CD1c-positive myeloid dendritic cell (primary cell): ENCODE results near the gene NGRN.
"Not testable (repeated sequence)": the region's sequence is repeated elsewhere in the genome, so short reads cannot be mapped to it uniquely, and the experiment has no call there.

Experiments
- DNase-seq: peaks from one replicate; pipeline ENCODE4 v3.0.0-alpha.2; 2016; ENCODE audit errors: extremely low spot score

NGRN gene

DNA sequence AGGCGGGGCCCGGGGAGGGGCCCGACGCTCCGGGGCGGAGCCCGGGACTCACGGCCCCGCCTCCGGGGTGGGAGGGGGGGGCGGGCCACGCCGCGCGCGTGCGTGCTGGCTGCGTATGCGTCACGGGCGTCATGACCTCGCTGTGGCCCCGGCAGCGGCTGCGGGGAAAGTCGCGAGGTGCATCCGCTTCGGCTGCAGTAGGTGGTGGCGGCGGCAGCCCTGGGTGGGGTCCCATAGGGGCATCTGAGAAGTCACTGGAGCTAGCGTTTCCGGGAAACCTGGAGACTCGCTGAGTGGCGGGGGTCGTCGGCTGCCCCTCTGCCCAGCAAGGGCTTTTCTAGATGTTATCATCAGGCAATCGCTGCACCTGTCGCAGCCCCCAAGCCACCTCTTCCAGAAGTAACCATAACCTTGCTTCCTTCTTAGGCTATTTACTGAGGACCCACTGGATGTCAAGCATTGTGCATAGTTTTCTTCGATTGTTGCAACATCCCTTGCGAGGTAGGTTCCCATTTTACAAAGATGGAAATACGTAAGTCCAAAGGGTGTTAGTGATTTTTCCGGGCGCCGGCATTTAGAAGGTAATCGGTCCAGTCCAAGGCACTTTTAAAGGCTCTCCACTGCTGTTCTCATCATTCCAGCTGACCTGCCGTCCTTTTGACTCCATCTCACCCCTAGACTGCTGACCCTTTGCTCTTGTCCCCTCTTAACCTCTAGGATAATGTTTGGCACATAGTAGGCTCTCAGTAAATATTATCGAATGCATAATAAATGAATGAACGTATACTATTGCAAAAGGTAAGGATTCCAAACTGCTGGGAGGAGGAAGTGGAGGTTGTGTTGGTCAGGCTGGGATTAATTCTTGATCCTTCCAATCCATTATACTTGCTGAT lies 31.1 kb upstream of the NGRN start, which contains the start of gene GDPGP1:
Gene GDPGP1 (plus strand): TSS at position 114 of the 893 bp plus-strand sequence. CDS start 6,700 bp downstream, outside the sequence.
- peak; percentile 99 for DNase-seq

DNA sequence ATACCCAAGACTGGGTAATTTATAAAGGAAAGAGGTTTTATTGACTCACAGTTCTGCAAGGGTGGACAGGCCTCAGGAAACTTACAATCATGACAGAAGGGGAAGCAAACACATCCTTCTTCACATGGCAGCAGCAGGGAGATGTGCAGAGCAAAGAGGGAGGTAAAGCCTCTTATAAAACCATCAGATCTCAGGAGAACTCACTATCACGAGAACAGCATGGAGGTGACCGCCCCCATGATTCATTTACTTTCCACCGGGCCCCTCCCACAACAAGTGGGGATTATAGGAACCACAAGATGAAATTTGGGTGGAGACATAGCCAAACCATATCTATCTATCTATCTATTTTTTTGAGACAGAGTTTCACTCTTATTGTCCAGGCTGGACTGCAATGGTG lies 26.1 kb upstream of the NGRN start:
- DNase-seq: no peak

DNA sequence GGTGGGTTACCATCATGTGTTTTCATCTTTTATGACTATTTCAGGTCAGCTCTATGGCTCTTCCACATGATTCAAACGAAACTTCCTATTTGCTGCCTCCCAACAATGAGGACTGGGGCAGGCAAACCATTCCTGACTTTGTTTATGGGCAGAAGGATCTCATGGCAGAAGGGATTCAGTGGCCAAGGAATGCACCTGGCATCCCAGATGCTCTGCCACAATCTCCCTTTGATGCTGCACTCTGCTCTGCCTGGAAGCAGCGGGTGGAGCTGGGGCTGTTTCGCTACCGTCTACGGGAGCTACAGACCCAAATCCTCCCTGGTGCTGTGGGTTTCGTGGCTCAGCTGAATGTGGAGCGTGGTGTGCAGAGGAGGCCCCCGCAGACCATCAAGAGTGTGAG lies 24.6 kb upstream of the NGRN start:
- DNase-seq: no peak

DNA sequence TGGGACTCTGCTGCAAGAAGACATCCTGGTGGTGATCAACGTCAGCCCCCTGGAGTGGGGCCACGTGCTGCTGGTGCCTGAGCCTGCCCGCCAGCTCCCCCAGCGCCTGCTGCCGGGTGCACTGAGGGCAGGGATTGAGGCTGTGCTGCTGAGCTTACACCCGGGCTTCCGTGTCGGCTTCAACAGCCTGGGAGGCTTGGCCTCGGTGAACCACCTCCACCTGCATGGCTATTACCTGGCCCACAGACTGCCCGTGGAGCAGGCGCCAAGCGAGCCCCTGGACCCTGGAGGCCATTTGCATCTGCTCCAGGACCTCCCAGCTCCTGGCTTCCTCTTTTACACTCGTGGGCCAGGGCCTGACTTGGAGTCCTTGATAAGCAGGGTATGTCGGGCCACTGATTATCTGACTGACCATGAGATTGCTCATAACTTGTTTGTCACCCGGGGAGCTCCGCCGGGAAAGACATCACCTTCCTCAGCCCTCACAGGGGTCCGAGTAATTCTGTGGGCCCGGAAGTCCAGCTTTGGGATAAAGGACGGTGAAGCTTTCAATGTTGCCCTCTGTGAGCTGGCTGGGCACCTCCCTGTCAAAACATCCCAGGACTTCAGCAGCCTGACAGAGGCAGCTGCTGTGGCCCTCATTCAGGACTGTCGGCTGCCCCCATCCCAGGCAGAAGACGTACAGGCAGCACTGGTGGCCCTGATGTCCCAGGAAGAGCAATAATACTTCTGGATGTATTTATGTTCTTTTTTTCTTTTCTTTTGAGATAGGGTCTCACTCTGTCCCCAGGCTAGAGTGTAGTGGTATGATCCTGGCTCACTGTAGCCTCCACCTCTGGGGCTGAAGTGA lies 23.9 kb upstream of the NGRN start:
- no peak for DNase-seq

DNA sequence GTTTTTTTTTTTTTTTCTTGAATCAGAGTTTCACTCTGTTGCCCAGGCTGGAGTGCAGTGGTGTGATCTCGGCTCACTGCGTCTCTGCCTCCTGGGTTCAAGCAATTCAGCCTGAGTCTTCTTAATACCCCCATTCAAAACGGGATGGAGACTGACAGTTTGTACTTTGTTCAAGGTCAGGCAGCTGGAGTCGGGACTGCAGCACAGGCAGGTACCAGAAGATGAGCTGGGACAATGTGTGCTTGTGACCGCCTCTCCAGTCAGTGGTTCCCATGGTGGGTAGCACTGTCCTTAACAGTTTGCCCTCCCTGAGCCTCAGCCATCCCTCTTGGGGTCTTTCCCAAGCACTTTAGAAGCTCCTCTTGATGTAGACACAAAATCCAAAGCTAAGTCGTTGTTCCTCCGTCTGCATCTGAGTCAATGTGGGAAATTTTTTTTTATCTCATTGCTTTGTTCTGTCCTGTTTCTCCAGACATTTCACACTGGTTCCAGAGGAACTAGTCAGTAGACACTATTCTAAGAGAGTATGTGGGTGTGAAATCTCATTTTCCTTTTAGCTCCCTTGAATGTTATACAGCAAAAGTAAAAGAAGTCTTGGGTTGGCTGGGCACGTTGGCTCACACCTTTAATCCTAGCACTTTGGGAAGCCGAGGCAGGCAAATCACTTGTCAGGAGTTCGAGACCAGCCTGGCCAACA lies 21.4 kb upstream of the NGRN start:
- no peak for DNase-seq

DNA sequence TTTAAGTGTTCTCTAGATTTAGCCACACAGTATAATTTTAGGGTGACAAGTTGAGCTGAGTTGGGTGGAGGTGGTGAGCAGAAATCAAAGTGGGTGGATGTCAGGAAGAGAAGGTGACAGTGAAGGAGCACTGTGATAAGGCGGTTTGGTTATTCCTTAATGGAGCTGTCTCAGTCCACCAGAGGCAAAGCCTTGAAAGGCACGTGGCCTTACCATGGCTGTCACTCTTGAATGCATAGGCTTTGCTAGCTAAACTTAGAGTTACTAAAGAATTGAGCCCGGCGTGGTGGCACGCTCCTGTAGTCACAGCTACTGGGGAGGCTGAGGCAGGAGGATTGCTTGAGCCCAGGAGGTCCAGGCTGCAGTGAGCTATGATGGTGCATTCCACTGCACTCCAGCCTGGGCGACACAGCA lies 16.7 kb upstream of the NGRN start:
- no peak for DNase-seq

DNA sequence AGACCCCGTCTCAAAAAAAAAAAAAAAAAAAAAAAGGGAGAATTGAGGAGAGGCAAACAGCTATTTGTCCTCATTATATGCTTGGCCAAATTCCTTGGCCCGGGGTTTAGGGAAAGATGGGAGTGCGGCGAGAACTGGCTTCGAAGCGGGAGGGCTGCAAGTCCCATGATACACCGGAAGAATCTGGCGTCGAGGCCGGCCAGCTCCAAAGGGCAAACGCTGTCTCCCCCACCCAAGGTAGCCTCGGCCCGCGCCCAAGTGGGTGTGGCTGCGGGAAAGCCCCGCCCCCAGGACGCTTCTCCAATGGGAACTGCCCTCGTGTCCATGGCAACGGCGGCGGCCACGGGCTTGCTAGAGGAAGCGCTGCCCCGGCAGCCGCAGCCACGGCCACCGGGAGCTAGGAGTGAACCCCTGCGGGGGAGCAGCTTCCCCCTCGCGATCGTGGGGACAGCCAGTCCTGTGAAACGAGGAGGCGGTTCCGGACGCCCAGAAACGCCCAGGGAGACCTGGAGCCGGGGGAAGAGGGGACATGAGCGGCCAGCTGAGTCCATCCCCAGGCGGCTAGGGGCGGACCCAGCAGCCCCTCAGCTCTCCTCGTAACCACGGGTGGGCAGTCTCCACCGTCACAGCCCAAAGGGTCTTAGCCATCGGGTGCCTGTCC lies 16.1 kb upstream of the NGRN start, which contains the start of gene TTLL13:
Gene TTLL13 (plus strand): TSS at position 354 of the 661 bp plus-strand sequence. CDS start 1,075 bp downstream, outside the sequence.
- DNase-seq: peak; percentile 93

DNA sequence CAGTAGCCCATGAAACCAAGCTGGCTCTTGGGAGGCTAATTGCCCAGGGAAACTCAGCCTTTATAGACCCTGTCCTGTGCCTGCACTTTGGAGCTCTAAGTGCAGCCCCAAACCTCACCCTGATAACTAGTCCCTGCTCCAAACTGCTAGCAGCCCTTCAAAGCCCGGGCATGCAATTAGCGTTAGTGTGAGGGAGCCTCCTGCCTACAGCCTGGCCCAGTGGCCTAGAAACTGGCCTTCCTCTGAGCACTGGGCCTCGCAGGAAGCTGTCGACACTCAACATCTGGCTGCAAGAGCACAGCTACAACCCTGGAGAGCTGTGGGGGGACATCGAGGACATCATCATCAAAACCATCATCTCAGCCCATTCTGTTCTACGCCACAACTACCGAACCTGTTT lies 7.7 kb upstream of the NGRN start:
- no peak for DNase-seq

DNA sequence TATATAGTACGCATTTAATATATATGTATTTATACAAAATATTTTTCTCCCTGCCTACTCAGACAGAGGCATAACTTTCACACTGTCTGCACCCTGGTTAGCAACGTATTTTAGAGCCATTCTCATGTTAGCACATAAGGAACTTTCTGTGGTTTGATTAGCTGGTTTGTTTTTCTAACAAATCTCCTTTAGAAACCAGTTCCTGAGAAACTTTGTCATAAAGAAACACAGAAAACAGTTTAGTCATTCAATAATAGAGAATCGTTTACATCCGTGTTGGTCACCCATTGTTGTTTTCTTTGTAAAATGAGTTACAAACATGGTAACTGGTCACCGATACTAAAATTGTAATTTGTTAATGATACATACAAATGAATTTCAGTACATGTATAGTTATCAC lies 5.9 kb upstream of the NGRN start:
- DNase-seq: no peak

DNA sequence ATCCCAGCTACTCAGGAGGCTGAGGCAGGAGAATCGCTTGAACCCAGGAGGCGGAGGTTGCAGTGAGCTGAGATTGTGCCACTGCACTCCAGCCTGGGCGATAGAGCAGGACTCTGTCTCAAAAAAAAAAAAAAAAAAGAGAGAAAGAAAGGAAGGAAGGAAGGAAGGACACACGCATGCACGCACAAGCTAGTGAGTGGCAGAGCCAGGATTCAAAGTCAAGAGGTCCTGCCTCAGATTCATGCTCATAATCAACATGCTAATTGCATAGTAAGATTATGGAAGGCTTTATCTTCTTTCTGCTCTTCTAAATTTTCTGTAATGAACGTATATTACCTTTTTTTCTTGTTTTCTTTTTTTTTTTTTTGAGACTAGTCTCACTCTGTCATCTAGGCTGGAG lies 4.7 kb upstream of the NGRN start:
- DNase-seq: not testable (repeated sequence)

DNA sequence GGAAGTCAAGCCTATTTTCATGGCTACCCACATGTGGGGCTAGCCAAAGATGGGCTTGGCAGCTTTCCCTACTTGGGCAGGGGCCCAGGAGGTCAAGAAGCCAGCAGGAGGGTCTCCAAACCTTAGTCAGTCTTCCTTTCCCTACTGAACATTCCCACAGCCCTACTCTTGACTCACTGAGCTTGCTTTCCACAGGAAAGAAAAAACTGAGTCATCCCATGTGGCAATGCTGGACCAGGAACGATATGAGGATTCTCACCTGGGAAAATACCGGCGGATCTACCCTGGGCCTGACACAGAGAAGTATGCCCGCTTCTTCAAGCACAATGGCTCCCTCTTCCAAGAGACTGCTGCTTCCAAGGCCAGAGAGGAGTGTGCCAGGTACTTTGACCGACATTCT lies 3.7 kb upstream of the NGRN start:
- no peak for DNase-seq

DNA sequence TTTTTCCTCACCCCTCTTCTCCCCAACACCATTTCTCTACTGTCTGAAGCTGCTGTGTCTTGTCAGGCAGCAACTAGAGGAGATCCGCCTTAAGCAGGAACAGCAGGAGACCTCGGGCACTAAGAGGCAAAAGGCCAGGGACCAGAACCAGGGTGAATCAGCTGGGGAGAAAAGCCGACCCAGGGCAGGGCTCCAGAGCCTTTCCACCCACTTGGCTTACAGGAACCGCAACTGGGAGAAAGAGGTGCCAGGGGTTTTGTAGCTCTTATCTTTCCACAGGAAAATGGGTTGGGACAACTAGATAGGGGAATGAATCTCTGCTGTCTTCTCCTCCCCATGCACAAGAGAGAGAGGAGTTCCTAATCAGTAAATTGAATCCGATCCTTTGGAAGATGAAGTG lies 3.0 kb upstream of the NGRN start:
- no peak for DNase-seq

DNA sequence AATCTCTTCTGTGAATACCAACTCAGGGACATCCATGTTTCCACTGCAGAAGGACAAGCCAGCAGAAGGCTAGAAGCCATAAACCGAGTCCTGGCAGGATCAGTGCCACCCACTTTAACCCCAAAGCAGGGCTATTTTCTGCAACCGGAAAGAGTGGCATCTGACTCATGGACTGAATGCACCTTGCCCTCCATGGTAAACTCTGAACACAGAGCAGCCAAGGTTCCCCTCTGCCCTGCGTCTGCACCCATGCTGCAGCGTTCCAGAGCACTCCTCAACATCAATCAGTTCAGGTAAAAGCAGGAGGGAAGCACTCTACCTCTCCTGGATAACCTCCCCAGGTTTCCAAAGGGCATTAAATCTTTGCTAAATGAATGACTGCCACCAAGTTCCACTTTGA lies 801 bp upstream of the NGRN start:
- peak; percentile 51 for DNase-seq

DNA sequence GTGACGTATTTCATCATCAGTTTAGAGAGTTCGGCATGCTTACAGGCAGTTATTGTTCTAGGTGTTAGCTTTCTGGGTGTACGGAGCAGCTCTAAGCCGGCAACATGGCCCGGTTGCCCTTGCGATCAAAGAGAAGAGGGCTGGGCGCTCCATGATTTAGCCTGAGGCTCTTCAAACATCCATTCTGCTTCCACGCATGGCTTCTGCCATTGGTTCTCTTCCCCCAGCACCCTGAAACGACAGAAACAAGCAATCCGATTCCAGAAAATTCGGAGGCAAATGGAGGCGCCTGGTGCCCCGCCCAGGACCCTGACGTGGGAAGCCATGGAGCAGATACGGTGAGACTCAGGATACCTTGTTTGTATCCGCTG lies 574 bp downstream of the NGRN start:
- peak; percentile 56 for DNase-seq

DNA sequence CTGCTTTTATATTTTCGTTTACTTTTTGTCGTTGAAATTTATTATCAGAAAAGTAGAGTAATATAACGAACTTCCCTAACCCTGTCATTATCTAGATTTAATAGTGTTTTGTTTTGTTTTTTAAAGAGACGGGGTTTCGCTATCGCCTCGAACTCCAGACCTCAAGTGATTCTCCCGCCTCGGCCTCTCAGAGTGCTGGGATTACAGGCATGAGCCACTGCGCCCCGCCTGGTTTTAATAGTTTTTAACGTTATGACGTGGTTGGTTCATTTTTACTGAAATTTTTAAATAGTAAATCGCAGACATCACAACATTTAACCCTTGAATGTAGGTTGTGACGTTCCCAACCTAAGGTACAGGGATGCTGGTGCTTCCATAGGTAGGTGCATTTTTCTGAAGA lies 1.0 kb downstream of the NGRN start:
- peak; percentile 6 for DNase-seq

DNA sequence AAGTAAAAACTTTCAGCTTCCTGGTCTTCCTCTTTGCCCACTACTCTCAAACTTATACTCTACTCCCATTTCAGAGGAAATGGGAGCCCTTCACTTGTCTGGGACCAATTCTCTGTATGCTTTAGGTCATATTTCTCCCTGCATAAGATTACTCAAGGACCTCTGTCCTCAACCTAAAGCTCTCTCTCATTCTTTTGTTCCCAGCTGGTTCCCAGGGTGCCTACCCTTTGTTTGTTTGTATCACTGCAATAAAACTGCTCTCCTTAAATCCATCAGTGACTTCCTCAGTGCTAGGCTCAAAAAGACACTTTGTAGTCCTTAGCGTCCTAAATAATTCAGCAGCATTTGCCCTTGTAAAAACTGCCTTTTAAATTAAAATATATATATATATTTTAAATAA lies 2.9 kb downstream of the NGRN start:
- DNase-seq: no peak

DNA sequence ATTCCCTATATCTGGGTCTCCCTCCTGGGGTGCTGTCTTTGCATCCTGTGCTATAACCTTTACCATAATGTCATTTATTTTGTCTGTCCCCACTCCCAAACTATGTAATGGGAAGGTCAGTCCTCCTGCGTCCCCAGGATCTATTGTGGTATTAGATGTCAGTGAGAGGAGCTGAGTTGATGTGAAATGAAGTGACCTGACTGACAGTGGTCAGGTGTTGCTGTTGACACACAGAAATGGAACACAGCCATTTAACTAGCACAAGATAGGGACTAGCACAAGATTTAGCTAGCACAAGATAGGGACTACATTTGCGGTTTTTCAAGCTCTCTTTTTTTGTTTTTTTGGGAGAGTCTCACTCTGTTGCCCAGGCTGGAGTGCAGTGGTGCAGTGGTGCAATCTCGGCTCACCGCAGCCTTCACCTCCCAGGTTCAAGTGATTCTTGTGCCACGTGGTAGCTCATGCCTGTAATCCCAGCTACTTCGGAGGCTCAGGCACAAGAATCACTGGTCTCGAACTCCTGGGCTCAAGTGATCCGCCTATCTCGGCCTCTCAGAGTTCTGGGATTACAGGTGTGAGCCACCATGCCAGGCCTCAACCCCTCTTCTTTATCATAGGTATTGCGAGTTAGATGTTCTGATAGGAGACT lies 5.2 kb downstream of the NGRN start:
- no peak for DNase-seq

DNA sequence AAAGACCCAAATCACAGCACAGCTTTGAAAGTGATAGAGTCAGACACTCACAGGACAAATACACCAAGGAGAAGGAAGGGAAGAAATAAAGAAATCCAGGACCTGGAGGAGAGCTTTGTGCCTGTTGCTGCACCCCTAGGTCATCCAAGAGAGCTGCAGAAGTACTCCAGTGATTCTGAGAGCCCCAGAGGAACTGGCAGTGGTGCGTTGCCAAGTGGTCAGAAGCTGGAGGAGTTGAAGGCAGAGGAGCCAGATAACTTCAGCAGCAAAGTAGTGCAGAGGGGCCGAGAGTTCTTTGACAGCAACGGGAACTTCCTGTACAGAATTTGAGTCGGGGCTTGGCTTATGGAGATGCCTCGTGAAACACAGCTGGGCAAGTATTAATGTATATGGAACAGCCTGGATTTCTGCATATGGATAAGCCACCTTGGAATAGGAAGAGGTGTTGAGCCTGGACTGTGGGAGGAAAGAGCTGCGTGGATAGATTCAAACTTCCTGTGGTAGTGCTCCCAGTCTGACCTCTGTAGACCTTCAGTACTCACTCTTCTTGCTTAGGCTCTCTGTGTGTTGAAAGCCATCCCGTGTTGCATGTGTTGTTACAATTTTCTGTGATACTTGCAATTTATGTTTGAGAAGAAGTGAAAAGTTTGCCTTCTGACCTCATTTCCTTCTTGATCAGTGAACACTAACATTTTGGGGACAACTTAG lies 6.1 kb downstream of the NGRN start:
- DNase-seq: no peak

DNA sequence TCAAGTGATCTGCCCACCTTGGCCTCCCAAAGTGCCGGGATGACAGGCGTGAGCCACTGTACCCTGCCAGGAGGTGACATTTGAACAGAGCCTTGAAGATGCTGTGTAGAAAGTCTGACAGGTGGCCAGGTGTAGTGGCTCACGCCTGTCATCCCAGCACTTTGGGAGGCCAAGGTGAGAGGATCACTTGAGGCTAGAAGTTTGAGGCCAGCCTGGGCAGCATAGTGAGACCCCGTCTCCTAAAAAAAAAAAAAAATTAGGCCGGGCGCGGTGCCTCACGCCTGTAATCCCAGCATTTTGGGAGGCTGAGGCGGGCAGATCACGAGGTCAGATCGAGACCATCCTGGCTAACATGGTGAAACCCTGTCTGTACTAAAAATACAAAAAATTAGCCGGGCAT lies 13.0 kb downstream of the NGRN start:
- DNase-seq: not testable (repeated sequence)

DNA sequence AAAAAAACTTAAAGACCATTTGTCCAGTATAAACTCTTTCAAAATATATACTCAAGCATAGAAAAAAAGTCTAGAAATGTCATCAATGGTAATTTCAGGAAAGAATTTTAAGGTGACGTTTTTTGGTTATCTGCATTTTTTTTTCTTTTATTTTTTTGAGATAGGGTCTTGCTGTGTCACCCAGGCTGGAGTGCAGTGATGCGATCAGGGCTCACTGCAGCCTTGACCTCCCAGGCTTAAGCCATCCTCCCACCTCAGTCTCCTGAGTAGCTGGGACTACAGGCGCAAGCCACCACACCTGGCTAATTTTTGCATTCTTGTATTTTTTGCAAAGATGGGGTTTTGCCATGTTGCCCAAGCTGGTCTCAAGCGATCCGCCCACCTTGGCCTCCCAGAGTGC lies 15.3 kb downstream of the NGRN start:
- DNase-seq: not testable (repeated sequence)
